ENCODE data around the gene CFAP77. TPM values are rescaled to one million over a fixed set of nuclear protein-coding genes. Genes with fewer than 3 reads are reported as not detected.
A peak's percentile ranks its signal among the peaks of the same experiment; 100 is the strongest.

CFAP77 gene
- total RNA-seq, 4 donors from 2014 or later, result not detected

DNA sequence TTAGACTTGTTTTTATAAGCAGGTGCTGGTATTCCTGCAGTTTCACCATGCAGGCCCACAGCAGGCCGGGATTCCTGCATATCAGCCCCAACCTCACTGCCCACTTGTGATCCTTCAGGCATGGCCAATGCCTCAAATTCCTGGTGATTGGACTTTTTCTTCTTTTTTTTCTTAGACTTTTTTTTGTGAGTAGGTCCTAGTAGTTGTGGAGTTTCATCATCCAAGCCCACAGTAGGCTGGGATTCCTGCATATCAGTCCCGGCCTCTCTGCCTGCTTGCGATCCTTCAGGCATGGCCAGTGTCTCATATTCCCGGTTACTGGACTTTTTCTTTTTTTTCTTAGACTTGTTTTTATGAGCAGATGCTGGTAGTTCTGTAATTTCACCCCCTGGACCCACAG is 8.2 kb upstream of the CFAP77 start:
- TF ChIP-seq POLR2A (IDR thresholded peaks at IDR 0.05), result no peak
- TF ChIP-seq, protein P1, sequence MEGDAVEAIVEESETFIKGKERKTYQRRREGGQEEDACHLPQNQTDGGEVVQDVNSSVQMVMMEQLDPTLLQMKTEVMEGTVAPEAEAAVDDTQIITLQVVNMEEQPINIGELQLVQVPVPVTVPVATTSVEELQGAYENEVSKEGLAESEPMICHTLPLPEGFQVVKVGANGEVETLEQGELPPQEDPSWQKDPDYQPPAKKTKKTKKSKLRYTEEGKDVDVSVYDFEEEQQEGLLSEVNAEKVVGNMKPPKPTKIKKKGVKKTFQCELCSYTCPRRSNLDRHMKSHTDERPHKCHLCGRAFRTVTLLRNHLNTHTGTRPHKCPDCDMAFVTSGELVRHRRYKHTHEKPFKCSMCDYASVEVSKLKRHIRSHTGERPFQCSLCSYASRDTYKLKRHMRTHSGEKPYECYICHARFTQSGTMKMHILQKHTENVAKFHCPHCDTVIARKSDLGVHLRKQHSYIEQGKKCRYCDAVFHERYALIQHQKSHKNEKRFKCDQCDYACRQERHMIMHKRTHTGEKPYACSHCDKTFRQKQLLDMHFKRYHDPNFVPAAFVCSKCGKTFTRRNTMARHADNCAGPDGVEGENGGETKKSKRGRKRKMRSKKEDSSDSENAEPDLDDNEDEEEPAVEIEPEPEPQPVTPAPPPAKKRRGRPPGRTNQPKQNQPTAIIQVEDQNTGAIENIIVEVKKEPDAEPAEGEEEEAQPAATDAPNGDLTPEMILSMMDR (IDR thresholded peaks at IDR 0.05), result no peak
- 93 to 96% methylated on average over 4 of the region's 4 CpGs for WGBS, 2 donors
- DNase-seq (ENCODE audit: low spot score in 2 of 2), result no peak
- intact Hi-C loops (cut with DNase I; ENCODE audit: low total_unique reads), result no loop called here
- no peak overlapping the region for H3K4me3 ChIP-seq (ENCODE audit: low read depth, poor library complexity, severe bottlenecking)

DNA sequence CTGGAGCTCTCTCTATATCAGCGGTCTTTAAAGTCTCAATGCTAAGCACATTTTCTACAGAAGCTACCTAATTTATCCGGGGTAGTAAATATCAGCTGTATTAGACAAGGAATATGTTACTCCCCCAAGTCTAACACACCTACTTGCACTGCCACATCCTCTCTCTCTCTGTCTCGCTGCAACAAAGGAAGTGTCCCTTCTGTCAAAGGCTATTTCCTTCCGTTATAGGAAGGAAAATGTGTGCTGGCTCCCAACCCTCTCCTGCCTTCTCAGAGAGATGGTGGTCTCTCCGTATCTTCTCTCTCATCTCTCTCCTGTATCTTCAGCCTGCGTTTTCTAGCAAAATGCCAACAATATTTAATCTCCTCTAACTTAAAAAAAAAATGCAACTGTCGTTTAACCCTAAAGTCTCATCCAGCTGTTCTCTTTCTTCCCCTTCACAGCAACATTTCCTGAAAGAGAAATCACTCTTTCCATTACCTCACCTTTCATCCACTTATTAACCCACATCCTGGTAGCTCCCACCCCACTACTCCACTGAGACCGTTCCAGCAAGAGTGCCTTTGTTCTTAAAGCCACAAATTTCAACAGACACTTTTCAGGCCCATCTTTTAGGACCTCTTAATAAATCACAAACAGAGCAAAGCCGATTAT is 5.7 kb upstream of the CFAP77 start:
- H3K4me3 ChIP-seq (ENCODE audit: low read depth, poor library complexity, severe bottlenecking), result no peak overlapping the region
- WGBS, 2 donors, result 46 to 49% methylated on average over 9 of the region's 9 CpGs
- TF ChIP-seq, protein P1 (IDR thresholded peaks at IDR 0.05), result no peak
- TF ChIP-seq POLR2A (IDR thresholded peaks at IDR 0.05), result no peak
- DNase-seq (ENCODE audit: low spot score in 2 of 2), result no peak
- intact Hi-C loops (cut with DNase I; ENCODE audit: low total_unique reads), result no loop called here

DNA sequence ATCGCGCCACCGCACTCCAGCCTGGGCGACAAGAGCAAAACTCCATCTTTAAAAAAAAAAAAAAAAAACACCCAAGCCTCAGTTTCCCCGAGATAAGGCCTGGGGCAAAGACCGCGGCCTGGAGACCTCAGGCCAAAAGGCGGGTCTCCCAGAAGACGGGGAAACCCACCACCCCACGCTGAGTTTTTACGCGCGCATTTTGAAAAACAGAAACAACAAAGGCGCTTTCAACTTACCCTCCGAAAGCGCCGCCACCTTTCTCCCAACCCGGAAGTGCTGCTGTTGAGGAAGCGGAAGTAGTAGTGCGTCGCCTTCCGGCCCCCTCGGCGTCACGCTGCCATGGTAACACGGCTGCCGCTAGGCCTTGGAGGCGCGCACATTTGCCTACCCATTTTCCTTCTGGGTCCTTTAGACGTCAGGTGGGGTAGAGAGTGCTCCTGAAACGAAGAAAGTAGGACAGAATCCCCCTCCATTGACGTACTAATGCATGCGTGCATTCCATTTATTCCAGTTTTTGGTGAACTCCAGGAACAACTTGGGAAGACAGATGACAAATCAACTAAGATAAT is 3.4 kb upstream of the CFAP77 start, which contains the start of gene TTF1:
TTF1 (minus strand) TSS at position 287 of the 569 bp plus-strand sequence. CDS start 4,019 bp downstream, outside the sequence.
- intact Hi-C loops (cut with DNase I; ENCODE audit: low total_unique reads), result no loop called here

DNA sequence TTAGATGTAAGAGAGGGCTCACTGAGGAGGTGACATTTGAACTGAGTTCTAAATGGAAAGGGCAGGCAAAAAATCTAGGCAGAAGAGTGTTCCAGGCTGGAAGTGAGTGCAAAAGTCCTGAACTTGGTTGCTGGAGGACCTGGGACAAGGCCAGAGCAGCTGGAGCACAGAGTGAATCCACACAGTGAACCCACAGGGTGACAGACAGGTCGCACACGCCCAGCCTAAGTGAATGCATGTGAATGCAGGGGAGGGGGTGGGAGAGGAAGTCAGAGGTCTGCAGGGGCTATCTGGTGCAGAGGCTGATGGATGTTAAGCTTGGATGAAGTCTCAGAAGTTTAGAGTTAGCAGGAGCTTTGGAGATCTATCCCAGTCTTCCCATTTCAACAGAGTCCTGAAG is 2.8 kb upstream of the CFAP77 start:
- 75 to 92% methylated on average over 2 of the region's 2 CpGs for WGBS, 2 donors
- H3K4me3 ChIP-seq (ENCODE audit: low read depth, poor library complexity, severe bottlenecking), result no peak overlapping the region
- intact Hi-C loops (cut with DNase I; ENCODE audit: low total_unique reads), result no loop called here
- TF ChIP-seq, protein P1 (IDR thresholded peaks at IDR 0.05), result no peak
- no peak for TF ChIP-seq POLR2A (IDR thresholded peaks at IDR 0.05)
- DNase-seq (ENCODE audit: low spot score in 2 of 2), result no peak

More for the DNA sequence above, 3.4 kb upstream of the CFAP77 start, which contains the start of gene TTF1:
- 1 to 2% methylated on average over 33 of the region's 33 CpGs for WGBS, 2 donors
- TF ChIP-seq, protein P1 (IDR thresholded peaks at IDR 0.05), result no peak
- no peak for TF ChIP-seq POLR2A (IDR thresholded peaks at IDR 0.05)
- peak; percentile 84 to 97 for DNase-seq (ENCODE audit: low spot score in 2 of 2)
- H3K4me3 ChIP-seq (ENCODE audit: low read depth, poor library complexity, severe bottlenecking), result peak within 1 kb of the TSS; percentile 68

DNA sequence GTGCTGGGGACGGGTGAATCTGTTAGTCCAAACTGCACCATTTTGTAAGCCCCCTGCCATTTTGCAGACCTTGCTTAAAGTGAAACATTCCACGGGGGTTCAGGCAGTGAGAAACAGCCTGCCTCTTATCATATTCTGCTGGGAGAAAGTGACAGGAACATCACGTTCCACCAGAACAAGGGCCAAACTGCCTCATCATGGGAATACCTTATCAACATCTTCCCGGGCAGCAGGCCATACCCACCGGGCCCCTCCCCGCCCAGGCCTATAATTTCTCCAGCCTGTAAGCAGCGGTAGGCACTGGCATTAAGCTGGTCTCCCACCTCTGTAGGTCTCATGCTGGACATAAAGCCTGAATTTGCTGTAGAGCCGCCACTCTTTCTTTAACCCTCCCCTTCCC is 1.5 kb upstream of the CFAP77 start:
- intact Hi-C loops (cut with DNase I; ENCODE audit: low total_unique reads), result no loop called here
- no peak for TF ChIP-seq POLR2A (IDR thresholded peaks at IDR 0.05)
- TF ChIP-seq, protein P1 (IDR thresholded peaks at IDR 0.05), result no peak
- WGBS, 2 donors, result 73 to 82% methylated on average over 8 of the region's 8 CpGs
- DNase-seq (ENCODE audit: low spot score in 2 of 2), result no peak
- H3K4me3 ChIP-seq (ENCODE audit: low read depth, poor library complexity, severe bottlenecking), result no peak overlapping the region
